RWPE1 (cell line): Measurements from ENCODE around the gene IFT20.
"Not testable (repeated sequence)": the region's sequence is repeated elsewhere in the genome, so short reads cannot be mapped to it uniquely, and the experiment has no call there.

Experiments used
- CTCF ChIA-PET: fragments of 350-600 bp; sonication (Branson Sonifier 250); formaldehyde crosslinking; extraction: SDS; loops from one replicate; lab custom pipeline; 2021; lab: Yijun Ruan, JAX
- POLR2A ChIA-PET: fragments of 400-600 bp; formaldehyde crosslinking; extraction: SDS; loops from one replicate; lab custom pipeline; 2020; ENCODE audit warnings: antibody characterized with exemption; ENCODE audit not compliant: low non-redundant PET; lab: Yijun Ruan, JAX
- DNase-seq: peaks from one replicate; pipeline ENCODE4 v3.0.0; 2012; ENCODE audit warnings: low spot score
- H3K27ac ChIP-seq: fragments of 450-650 bp; 2 replicates; pipeline ENCODE4 v1.5.1; 2017
- CTCF ChIP-seq: fragments of 450-650 bp; conservative IDR thresholded peaks from 2 replicates; pipeline ENCODE4 v1.5.1; 2017; ENCODE audit warnings: low read depth, mild to moderate bottlenecking

IFT20 gene

GRCh38 chr17:28306954-28307401, 28.3 kb downstream of the IFT20 start:
- no peak for DNase-seq
- CTCF ChIA-PET = no interaction called here
- H3K27ac ChIP-seq = no peak overlapping the region
- TF ChIP-seq CTCF = no peak
- POLR2A ChIA-PET = no interaction called here

GRCh38 chr17:28298449-28298848, 36.8 kb downstream of the IFT20 start:
- no peak for TF ChIP-seq CTCF
- CTCF ChIA-PET = interaction anchor here (0.7 kb wide), 1 partner anchor 350 kb away, joined by 3 read pairs; no protein-coding TSS in a partner anchor
- no peak overlapping the region for H3K27ac ChIP-seq
- DNase-seq = no peak
- POLR2A ChIA-PET = no interaction called here

DNA sequence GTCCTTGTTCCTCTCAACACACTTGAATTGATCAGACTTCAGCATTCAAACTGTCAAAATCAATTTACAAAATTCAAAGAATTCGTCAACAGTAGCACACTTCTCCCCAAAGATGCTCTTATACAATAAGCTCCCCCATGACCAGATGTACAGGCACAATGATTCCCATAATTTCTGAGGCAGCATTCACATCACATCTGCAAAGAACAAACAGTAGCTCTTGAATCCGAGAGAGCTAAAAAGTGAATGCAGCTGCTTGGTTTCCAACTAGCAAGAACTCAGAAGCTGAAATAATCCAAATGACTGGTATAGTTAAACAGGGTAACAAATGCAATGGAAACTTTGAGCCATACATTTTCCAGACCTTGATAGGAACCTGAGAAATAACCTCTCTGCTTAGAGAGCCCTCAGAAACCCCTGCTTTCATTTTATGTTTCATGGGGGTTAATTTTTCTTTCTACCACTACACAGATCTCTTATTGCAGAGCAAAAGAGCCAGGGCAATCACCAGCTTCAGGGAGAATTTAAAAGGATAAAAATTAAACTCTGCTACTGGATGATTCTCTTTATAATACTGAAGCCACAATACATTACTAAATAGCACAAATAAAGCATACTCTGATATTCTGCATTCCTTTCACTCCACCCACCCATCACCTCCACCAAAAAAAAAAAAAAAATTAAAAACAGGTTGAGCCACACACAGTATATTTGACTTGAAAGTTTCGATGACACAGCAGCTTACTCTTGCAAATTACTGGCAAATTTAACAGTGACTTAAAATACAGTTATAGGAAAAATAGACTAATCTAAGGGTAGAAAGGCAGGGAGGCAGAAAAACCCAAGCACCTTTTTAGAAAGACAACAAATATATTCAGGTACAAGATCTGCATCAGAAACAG, 39.3 kb downstream of the IFT20 start:
- DNase-seq = no peak
- no peak for TF ChIP-seq CTCF
- CTCF ChIA-PET = interaction anchor here (0.7 kb wide), 1 partner anchor 67 kb away, joined by 3 read pairs; no protein-coding TSS in a partner anchor
- no peak overlapping the region for H3K27ac ChIP-seq
- POLR2A ChIA-PET = no interaction called here

- ChIA-PET POLR2A (no interaction called here), CTCF (no interaction called here)
- DNase-seq = no peak
- H3K27ac ChIP-seq = no peak overlapping the region
- no peak for TF ChIP-seq CTCF
Measured at GRCh38 chr17:28293994-28294393, 41.3 kb downstream of the IFT20 start.

GRCh38 chr17:28292878-28293277, 42.4 kb downstream of the IFT20 start:
- H3K27ac ChIP-seq, POLR2A ChIA-PET, CTCF ChIA-PET, DNase-seq: not testable (repeated sequence)

DNA sequence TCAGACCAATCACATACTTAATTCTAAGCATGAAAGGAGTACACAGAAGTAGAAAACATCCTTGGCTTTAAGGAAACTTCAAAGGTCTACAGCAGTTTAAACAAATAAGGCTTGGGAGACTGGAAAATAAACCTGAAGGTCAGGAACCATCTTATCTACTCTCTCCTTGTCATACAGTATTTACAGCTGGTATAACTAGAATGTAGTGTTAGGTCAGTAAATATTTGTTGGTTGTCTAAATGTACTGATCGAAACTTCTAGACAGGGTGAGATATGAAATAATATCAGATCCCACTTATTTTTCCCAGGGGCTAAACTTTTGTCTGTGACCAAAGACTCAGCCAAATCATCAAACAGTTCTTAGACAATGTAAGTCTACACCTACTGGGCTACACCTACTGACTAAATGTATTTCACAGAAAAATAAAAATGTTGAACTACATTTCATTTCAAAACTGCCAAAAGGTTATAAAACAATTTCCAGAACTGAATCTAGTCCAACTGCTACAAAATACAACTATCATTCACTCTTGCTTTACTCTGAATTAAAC, 43.4 kb downstream of the IFT20 start:
- no peak overlapping the region for H3K27ac ChIP-seq
- ChIA-PET CTCF (no interaction called here), POLR2A (no interaction called here)
- no peak for DNase-seq
- TF ChIP-seq CTCF = no peak

GRCh38 chr17:28290703-28291102, 44.6 kb downstream of the IFT20 start:
- POLR2A ChIA-PET = no interaction called here
- no peak for TF ChIP-seq CTCF
- DNase-seq = no peak

More at GRCh38 chr17:28290703-28291102, 44.6 kb downstream of the IFT20 start:
- CTCF ChIA-PET = interaction anchor here (0.7 kb wide), 1 partner anchor 51 kb away, joined by 3 read pairs; no protein-coding TSS in a partner anchor
- no peak overlapping the region for H3K27ac ChIP-seq
